ENCODE measurements around the gene MTMR10. TPM values are rescaled to one million over a fixed set of nuclear protein-coding genes. Genes with fewer than 3 reads are reported as not detected.

MTMR10 gene
- total RNA-seq, 1 donor from 2014 or later: 19.0 TPM

DNA sequence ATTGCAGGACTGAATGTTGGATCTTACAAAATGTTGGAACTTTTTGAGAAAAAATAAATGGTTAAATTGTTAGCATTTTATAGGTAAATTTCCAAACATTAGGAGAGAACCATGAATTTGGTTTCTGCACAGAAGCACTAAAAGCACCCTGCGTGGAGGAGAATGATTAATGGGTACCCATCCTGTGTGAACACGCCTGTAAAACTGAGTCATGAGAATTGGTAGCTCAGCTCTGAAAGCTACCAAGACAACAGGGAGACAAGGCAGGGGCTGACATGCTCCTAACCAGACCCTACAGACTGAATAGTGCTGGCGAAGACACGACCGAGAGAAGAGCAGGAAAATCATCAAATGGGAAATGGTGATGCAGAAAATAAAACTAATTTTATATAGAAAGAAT lies 32.4 kb upstream of the MTMR10 start:
- DNase-seq (ENCODE audit: low read depth): no peak
- TF ChIP-seq, protein P1, sequence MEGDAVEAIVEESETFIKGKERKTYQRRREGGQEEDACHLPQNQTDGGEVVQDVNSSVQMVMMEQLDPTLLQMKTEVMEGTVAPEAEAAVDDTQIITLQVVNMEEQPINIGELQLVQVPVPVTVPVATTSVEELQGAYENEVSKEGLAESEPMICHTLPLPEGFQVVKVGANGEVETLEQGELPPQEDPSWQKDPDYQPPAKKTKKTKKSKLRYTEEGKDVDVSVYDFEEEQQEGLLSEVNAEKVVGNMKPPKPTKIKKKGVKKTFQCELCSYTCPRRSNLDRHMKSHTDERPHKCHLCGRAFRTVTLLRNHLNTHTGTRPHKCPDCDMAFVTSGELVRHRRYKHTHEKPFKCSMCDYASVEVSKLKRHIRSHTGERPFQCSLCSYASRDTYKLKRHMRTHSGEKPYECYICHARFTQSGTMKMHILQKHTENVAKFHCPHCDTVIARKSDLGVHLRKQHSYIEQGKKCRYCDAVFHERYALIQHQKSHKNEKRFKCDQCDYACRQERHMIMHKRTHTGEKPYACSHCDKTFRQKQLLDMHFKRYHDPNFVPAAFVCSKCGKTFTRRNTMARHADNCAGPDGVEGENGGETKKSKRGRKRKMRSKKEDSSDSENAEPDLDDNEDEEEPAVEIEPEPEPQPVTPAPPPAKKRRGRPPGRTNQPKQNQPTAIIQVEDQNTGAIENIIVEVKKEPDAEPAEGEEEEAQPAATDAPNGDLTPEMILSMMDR (conservative IDR thresholded peaks at IDR 0.05; ENCODE audit: low read depth, low read length): no peak
- no peak overlapping the region for H3K4me3 ChIP-seq (ENCODE audit: low read depth, low read length)

DNA sequence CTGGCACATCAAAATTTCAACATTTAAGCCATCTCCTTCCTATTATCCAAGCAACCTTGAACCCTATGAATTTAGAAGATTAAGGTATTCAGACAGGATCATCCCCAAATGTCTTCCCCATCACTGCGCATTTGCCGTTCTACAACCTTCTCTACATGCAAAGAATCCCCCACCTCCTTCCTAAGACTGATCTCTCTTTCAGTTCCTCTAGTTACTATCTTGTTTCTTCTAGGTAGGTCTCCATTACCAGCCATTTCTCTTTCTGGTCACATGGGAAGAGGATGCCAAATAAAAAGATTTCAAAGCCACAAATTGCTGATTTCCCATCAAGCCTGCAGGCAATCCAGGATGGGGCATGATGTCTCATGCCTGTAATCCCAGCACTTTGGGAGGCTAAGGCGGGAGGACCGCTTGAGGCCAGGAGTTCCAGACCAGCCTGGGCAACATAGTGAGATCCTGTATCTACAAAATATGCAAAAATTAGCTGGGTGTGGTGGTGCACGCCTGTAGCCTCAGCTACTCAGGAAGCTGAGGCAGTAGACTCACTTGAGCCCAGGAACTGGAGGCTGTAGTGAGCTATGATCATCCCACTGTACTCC lies 29.7 kb upstream of the MTMR10 start:
- TF ChIP-seq, protein P1 (conservative IDR thresholded peaks at IDR 0.05; ENCODE audit: low read depth, low read length): no peak
- H3K4me3 ChIP-seq (ENCODE audit: low read depth, low read length): no peak overlapping the region
- DNase-seq (ENCODE audit: low read depth): no peak

DNA sequence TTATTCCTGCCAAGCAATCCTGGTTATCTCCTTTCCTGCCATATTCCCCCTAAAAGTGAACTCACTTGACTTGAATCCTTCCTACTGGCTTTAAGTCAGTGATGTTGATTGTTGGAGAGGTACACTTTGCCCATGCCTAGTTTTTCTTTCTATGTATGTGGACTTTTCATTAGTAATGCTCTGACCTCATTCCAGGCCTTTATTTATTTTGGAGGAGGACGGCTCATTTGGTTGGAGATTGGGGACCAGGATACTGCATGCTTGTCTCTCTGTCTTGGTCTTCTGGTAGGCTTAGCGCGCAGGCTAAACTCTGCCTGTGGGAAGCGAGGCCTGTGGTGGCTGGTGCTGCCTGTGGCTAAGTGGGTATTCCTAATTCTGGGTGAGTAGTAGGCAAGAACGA lies 29.1 kb upstream of the MTMR10 start:
- no peak overlapping the region for H3K4me3 ChIP-seq (ENCODE audit: low read depth, low read length)
- no peak for DNase-seq (ENCODE audit: low read depth)
- TF ChIP-seq, protein P1 (conservative IDR thresholded peaks at IDR 0.05; ENCODE audit: low read depth, low read length): no peak

DNA sequence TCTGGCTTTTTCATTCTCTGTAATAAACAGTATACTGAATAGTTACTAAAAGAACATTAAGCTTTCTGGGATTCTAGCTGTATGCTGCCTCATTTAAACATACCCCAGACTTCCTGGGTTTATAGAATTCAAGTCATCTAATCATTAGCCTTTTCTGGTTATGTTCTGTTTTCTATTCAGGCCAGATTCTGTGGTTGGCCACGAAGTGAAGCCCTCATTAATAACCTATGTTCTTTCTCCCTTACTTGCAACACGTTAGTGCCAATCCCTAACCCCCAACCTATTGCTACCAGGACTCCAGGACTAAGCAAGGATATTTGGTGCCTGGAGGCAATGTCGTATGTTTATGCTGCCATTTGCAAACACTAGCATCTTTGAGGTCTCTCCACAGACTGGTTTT lies 28.6 kb upstream of the MTMR10 start:
- DNase-seq (ENCODE audit: low read depth): no peak
- no peak overlapping the region for H3K4me3 ChIP-seq (ENCODE audit: low read depth, low read length)
- TF ChIP-seq, protein P1 (conservative IDR thresholded peaks at IDR 0.05; ENCODE audit: low read depth, low read length): no peak

DNA sequence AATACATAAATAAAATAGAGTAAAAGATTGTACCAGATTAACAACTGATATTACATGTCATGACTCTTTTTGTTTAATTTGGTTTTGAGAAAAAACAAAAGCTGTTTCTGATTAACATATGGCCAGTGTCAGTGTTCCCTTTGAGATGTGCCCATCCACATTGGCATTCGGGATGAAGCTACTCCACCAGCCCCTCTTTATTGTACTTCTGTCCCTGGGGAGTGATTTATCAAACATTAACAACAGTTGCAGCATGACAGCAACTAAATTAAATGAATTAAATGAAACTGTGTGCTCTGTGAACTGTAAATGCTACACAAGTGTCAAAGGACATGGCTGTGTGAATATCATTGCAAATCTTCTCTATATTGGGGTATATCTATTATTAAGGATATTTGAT lies 25.9 kb upstream of the MTMR10 start:
- TF ChIP-seq, protein P1 (conservative IDR thresholded peaks at IDR 0.05; ENCODE audit: low read depth, low read length): no peak
- H3K4me3 ChIP-seq (ENCODE audit: low read depth, low read length): no peak overlapping the region
- DNase-seq (ENCODE audit: low read depth): no peak

DNA sequence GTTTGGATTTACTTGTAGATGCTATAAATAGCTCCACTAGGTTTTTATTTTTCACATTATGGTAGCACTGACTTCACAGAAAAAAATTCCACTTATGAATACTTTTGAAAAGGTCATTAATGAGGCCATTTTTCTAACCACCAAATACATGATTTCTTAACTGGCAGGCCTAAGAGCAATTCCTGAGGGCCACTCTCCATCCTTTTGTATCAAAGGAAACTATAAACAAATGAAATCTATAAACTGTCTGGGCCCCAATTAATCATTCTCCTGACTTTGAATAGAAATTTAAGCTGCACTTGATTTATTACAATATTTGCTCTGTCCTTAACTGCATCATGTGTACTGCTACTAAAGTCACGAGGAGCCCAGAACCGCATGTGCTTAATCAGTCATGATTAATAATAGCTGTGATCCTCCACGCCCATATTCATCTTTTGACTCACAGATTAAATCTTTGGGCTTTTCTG lies 25.1 kb upstream of the MTMR10 start:
- TF ChIP-seq, protein P1 (conservative IDR thresholded peaks at IDR 0.05; ENCODE audit: low read depth, low read length): no peak
- H3K4me3 ChIP-seq (ENCODE audit: low read depth, low read length): no peak overlapping the region
- no peak for DNase-seq (ENCODE audit: low read depth)

DNA sequence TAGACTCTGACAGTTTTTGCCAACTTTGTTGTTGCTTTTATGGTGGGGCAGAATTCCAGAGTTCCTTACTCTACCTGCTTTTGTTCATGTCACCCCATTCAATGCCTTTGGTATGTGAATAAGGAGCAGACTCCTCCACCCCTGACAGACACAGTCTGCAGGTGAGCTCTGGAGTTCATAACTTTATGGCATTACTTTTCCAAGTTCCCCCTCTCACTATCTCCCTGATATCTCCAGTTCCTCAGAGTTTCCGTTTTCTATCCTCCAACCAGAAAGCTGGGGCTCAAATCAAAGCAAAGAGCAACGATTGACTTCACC lies 23.1 kb upstream of the MTMR10 start:
- no peak overlapping the region for H3K4me3 ChIP-seq (ENCODE audit: low read depth, low read length)
- TF ChIP-seq, protein P1 (conservative IDR thresholded peaks at IDR 0.05; ENCODE audit: low read depth, low read length): no peak

More for the DNA sequence above, 23.1 kb upstream of the MTMR10 start:
- DNase-seq (ENCODE audit: low read depth): no peak
